ENCODE measurements around the gene VPS9D1.

VPS9D1 gene

DNA sequence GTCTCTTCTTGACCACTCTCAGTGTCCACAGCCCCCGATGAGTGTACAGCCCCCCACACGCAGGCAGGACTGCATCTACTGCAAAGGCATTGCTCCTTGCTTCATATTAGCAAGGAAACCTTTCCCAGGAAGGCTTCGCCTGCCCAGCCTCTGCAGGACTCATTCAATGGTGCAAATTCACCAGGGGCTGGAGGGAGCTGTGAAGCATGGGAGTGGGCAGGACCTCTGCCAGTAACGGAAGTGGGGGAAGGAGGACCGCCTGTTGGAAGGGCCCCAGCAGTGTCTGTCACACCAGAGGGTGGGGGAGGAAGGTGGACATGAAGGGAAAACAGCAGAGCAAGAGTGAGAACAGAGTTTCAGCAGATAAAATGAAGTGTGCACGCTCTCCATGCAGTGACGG lies 60.6 kb downstream of the VPS9D1 start:
- no peak for DNase-seq (ENCODE audit: low read depth)

GRCh38 chr16:89658221-89658879 lies 62.3 kb downstream of the VPS9D1 start:
- DNase-seq (ENCODE audit: low read depth): no peak

DNA sequence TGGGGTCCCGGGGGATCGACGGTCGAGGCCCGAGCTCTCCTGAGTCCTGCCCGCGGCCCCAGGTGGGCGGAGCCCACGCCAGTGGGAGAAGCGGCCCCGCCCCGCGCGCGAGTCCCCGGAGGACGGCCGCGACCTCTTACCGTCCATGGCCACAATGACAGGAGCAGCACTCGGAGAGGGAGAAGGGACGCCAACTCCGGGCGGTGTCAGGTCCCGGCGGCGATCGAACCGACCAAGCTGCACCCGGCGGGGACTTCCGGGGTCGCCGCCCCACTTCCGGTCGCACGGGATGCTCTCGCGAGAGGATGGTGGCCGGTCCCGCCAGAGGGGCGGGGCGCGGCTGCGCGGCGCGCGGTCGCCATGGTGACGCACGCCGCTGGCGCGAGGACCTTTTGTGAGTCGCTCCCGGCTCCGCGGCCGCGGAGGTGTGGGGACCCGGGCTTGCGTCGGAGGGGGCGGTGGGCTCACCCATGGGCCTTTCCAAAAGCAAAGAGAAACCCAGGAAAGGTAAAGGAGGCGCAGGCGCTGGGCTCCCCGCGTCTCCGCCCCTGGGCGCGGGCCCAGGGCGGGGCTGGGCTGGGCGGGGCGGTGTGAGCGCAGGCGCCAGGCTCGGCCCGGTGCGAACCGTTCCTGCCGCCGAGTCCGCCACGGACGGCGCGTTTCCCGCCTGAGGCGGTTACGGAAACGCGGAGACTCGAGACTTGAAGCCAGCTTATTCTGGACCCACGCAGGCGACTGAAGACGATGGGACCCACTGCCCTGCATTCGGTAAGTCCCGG lies 63.1 kb downstream of the VPS9D1 start, which contains the start of the genes CHMP1A and SPATA33:
Gene CHMP1A (minus strand): TSS at position 267 of the 779 bp plus-strand sequence. CDS start 120 bp downstream, at position 147.
Gene SPATA33 (plus strand): TSS at position 395 of the 779 bp plus-strand sequence. CDS start 76 bp downstream, at position 471.
- DNase-seq (ENCODE audit: low read depth): peak; percentile 72
